SU-DHL-6 (cell line): ENCODE data around the gene MYORG.
"Not testable (repeated sequence)": the region's sequence is repeated elsewhere in the genome, so short reads cannot be mapped to it uniquely, and the experiment has no call there.

Experiments
- H2AFZ ChIP-seq: fragments of 200-600 bp; sonication (generic); 2 replicates; pipeline ENCODE4 v1.6.1; 2014; ENCODE audit warnings: low read depth, mild to moderate bottlenecking, moderate library complexity, mixed read lengths, antibody characterized with exemption, low read length; ENCODE audit not compliant: severe bottlenecking
- H3F3A ChIP-seq: fragments of 200-600 bp; shearing (Covaris generic); 2 replicates; pipeline ENCODE4 v1.6.0; 2016; ENCODE audit warnings: antibody characterized with exemption, mild to moderate bottlenecking; ENCODE audit not compliant: insufficient read depth
- H3K27ac ChIP-seq: fragments of 200-600 bp; sonication (generic); 2 replicates; pipeline ENCODE4 v1.5.1; 2016; ENCODE audit warnings: low read depth, mild to moderate bottlenecking, low read length, moderate library complexity, mixed read lengths
- H3K27me3 ChIP-seq: fragments of 200-600 bp; sonication (generic), shearing (Covaris generic); 2 replicates; pipeline ENCODE4 v1.6.0; 2014; ENCODE audit warnings: mild to moderate bottlenecking, low read length
- H3K36me3 ChIP-seq: fragments of 200-600 bp; sonication (generic); 2 replicates; pipeline ENCODE4 v1.6.1; 2014; ENCODE audit warnings: mild to moderate bottlenecking, low read length, mixed read lengths
- H3K4me2 ChIP-seq: fragments of 300-600, 200-600 bp; shearing (Covaris generic), sonication (generic); 2 replicates; pipeline ENCODE4 v1.6.0; 2014; ENCODE audit warnings: low read length, low read depth, mild to moderate bottlenecking; ENCODE audit not compliant: poor library complexity, severe bottlenecking
- H3K4me3 ChIP-seq: fragments of 200-600 bp; sonication (generic); 2 replicates; pipeline ENCODE4 v1.5.1; 2014; ENCODE audit warnings: antibody characterized with exemption, low read length, mild to moderate bottlenecking, mixed read lengths; ENCODE audit not compliant: insufficient read depth, poor library complexity, severe bottlenecking
- H3K79me2 ChIP-seq: fragments of 200-600 bp; sonication (generic); 2 replicates; pipeline ENCODE4 v1.6.1; 2014; ENCODE audit warnings: mild to moderate bottlenecking, low read length, moderate library complexity; ENCODE audit not compliant: insufficient read depth
- H3K9ac ChIP-seq: fragments of 200-600 bp; sonication (generic); 2 replicates; pipeline ENCODE4 v1.7.0; 2014; ENCODE audit warnings: mild to moderate bottlenecking, low read length
- H3K9me2 ChIP-seq: fragments of 200-600 bp; sonication (generic); replicated peaks from 2 replicates; pipeline ENCODE4 v1.6.1; 2014; ENCODE audit warnings: low read length; ENCODE audit not compliant: insufficient read depth
- H3K9me3 ChIP-seq: fragments of 200-600 bp; sonication (generic); 2 replicates; pipeline ENCODE4 v1.6.1; 2014; ENCODE audit warnings: low read length, mixed read lengths; ENCODE audit not compliant: insufficient read depth
- H4K20me1 ChIP-seq: fragments of 200-600 bp; sonication (generic); 2 replicates; pipeline ENCODE4 v1.6.1; 2014; ENCODE audit warnings: low read depth, mild to moderate bottlenecking, antibody characterized with exemption, low read length, moderate library complexity, mixed read lengths
- CTCF ChIP-seq: fragments of 200-600 bp; sonication (generic); IDR thresholded peaks from one replicate; pipeline ENCODE4 v1.5.1; 2017; ENCODE audit warnings: antibody characterized with exemption, mild to moderate bottlenecking, low read length, moderate library complexity; ENCODE audit not compliant: insufficient read depth, poor library complexity, severe bottlenecking
- EZH2phosphoT487 ChIP-seq: fragments of 200-600 bp; sonication (generic), shearing (Covaris generic); conservative IDR thresholded peaks from 2 replicates; pipeline ENCODE4 v1.6.1; 2018; ENCODE audit warnings: mild to moderate bottlenecking, antibody characterized with exemption, low read length, moderate library complexity, mixed read lengths

The MYORG gene

GRCh38 chr9:34362614-34363214 is 14.0 kb downstream of the MYORG start:
- H3K27me3 ChIP-seq, result no peaks in the 10 kb centered on the region
- H3K4me2 ChIP-seq, result no peak overlapping the region
- no peak overlapping the region for H3K4me3 ChIP-seq
- no peaks in the 10 kb centered on the region for H4K20me1 ChIP-seq
- TF ChIP-seq EZH2phosphoT487 (no peak), CTCF (no peak)
- no peaks in the 10 kb centered on the region for H3K36me3 ChIP-seq
- no peaks in the 10 kb centered on the region for H3K79me2 ChIP-seq
- no peaks in the 10 kb centered on the region for H3K9me2 ChIP-seq
- no peak overlapping the region for H2AFZ ChIP-seq
- H3K9me3 ChIP-seq, result peaks cover 3% of the 10 kb centered on the region; the same call in 1 of the 2 replicates
- H3K9ac ChIP-seq, result no peak overlapping the region
- no peak overlapping the region for H3K27ac ChIP-seq
- H3F3A ChIP-seq, result no peaks in the 10 kb centered on the region

- not testable (repeated sequence) for H3F3A ChIP-seq, H3K27ac ChIP-seq, H3K27me3 ChIP-seq, H3K9me3 ChIP-seq, H3K9me2 ChIP-seq, H3K4me3 ChIP-seq, H3K36me3 ChIP-seq, H4K20me1 ChIP-seq, H3K4me2 ChIP-seq, H3K79me2 ChIP-seq, H2AFZ ChIP-seq, H3K9ac ChIP-seq
Observed at GRCh38 chr9:34352957-34353356, 23.7 kb downstream of the MYORG start.

- H4K20me1 ChIP-seq, H2AFZ ChIP-seq, H3K9me2 ChIP-seq, H3K27ac ChIP-seq, H3F3A ChIP-seq, H3K27me3 ChIP-seq, H3K36me3 ChIP-seq, H3K4me3 ChIP-seq, H3K9me3 ChIP-seq, H3K9ac ChIP-seq, H3K79me2 ChIP-seq, H3K4me2 ChIP-seq: not testable (repeated sequence)
Observed at GRCh38 chr9:34352122-34352652, 24.5 kb downstream of the MYORG start.

- H3F3A ChIP-seq, result no peaks in the 10 kb centered on the region
- no peaks in the 10 kb centered on the region for H3K27me3 ChIP-seq
- H3K9ac ChIP-seq, result no peak overlapping the region
- no peaks in the 10 kb centered on the region for H3K9me3 ChIP-seq
- H2AFZ ChIP-seq, result no peak overlapping the region
- no peaks in the 10 kb centered on the region for H3K79me2 ChIP-seq
- H3K4me3 ChIP-seq, result no peak overlapping the region
- no peak overlapping the region for H3K4me2 ChIP-seq
- H3K27ac ChIP-seq, result no peak overlapping the region
- no peaks in the 10 kb centered on the region for H3K36me3 ChIP-seq
- no peaks in the 10 kb centered on the region for H3K9me2 ChIP-seq
- no peaks in the 10 kb centered on the region for H4K20me1 ChIP-seq
- TF ChIP-seq CTCF (no peak), EZH2phosphoT487 (no peak)
Observed at GRCh38 chr9:34349324-34349723, 27.4 kb downstream of the MYORG start.
